K562 (cell line): ENCODE measurements around the gene ZNF622. TPM values are rescaled to one million over a fixed set of nuclear protein-coding genes. Genes with fewer than 3 reads are reported as not detected.

ENCODE experiments used
- CBX3 ChIP-seq, 2 experiments: IDR thresholded peaks; 1 replicate in 1 of 2; 2 replicates in 1 of 2; pipeline ENCODE4 v1.6.1; 2012; ENCODE audit warnings: inconsistent platforms in 2 of 2, low read length in 2 of 2, borderline replicate concordance in 1 of 2, control low read depth in 1 of 2
- CHD2 ChIP-seq: IDR thresholded peaks from 2 replicates; pipeline ENCODE4 v1.6.1; 2011; ENCODE audit warnings: low read depth, low read length
- GTF2E2 ChIP-seq: fragments of 200-800 bp; sonication (Bioruptor generic); IDR thresholded peaks from 2 replicates; pipeline ENCODE4 v1.6.1; 2016; ENCODE audit warnings: missing genetic modification characterization, missing compliant biosample characterization
- GTF2F1 ChIP-seq: IDR thresholded peaks from 2 replicates; pipeline ENCODE4 v1.6.1; 2011; ENCODE audit warnings: low read depth, low read length, improper control_type of control experiment
- HOXB6 ChIP-seq: fragments of 250-450 bp; sonication (Bioruptor Pico); IDR thresholded peaks from 2 replicates; pipeline ENCODE4 v1.5.1; 2022; ENCODE audit warnings: mild to moderate bottlenecking, borderline replicate concordance
- IFI16 ChIP-seq: fragments of 250-450 bp; sonication (Bioruptor Pico); IDR thresholded peaks from 2 replicates; pipeline ENCODE4 v2.1.2; 2022; ENCODE audit warnings: mild to moderate bottlenecking, inconsistent platforms
- KAT7 ChIP-seq: sonication (generic); formaldehyde crosslinking; IDR thresholded peaks from 2 replicates; pipeline ENCODE4 v1.8.0; 2022; ENCODE audit warnings: missing genetic modification reagents, mild to moderate bottlenecking, borderline replicate concordance
- MAFG ChIP-seq: fragments of 450-650 bp; conservative IDR thresholded peaks from 2 replicates; pipeline ENCODE4 v1.6.1; 2016; ENCODE audit warnings: missing genetic modification characterization, missing compliant biosample characterization
- NFYB ChIP-seq: IDR thresholded peaks from 2 replicates; pipeline ENCODE4 v1.6.1; 2011; ENCODE audit warnings: mild to moderate bottlenecking, moderate library complexity; ENCODE audit not compliant: insufficient read length; ENCODE audit errors: extremely low read depth
- NR2F6 ChIP-seq: fragments of 450-650 bp; formaldehyde crosslinking; IDR thresholded peaks from 2 replicates; pipeline ENCODE4 v1.4.0; 2020; ENCODE audit warnings: mild to moderate bottlenecking
- POLR2B ChIP-seq: fragments of 450-650 bp; IDR thresholded peaks from 2 replicates; pipeline ENCODE4 v1.6.1; 2018; ENCODE audit warnings: low read depth; ENCODE audit not compliant: partially characterized antibody
- POLR2H ChIP-seq: IDR thresholded peaks from 2 replicates; pipeline ENCODE4 v1.6.1; 2016; ENCODE audit warnings: missing genetic modification characterization, low read depth, mild to moderate bottlenecking, control low read depth, missing compliant biosample characterization, moderate library complexity
- SLC30A9 ChIP-seq: fragments of 250-450 bp; sonication (Bioruptor Pico); IDR thresholded peaks from 2 replicates; pipeline ENCODE4 v1.8.0; 2022; ENCODE audit warnings: mild to moderate bottlenecking, moderate library complexity
- SREBF1 ChIP-seq: fragments of 150-350 bp; IDR thresholded peaks from 2 replicates; pipeline ENCODE4 v1.6.1; 2014; ENCODE audit warnings: antibody characterized with exemption, low read depth, low read length, borderline replicate concordance
- ZNF668 ChIP-seq: fragments of 250-450 bp; sonication (Bioruptor Pico); IDR thresholded peaks from 2 replicates; pipeline ENCODE4 v1.8.0; 2022; ENCODE audit warnings: mild to moderate bottlenecking, inconsistent platforms
- polyA plus RNA-seq, 8 experiments: library from polyadenylated mRNA; depleted of rRNA in 4 of 8; stranded (reverse) in 5 of 8; unstranded in 3 of 8; fragments of >200 nt; fragmentation: Nextera tagmentation in 2 of 8; fragmentation: Illumina TruSeq in 1 of 8; extraction: Ambion mirVana in 2 of 8; extraction: Trizol in 1 of 8; gene quantifications; 2 replicates each; pipeline versions ENCODE4 v1.2.1 to v1.2.3, GENCODE V29; 2011 to 2014; ENCODE audit warnings: inconsistent platforms in 1 of 8, missing spikeins in 1 of 8
- total RNA-seq, 7 experiments: library from RNA; depleted of rRNA in 6 of 7; stranded (reverse); fragments of >200 nt in 6 of 7; fragmentation: Illumina TruSeq in 2 of 7; extraction: Trizol in 2 of 7; gene quantifications; 2 replicates each; pipeline versions ENCODE4 v1.2.1 to v1.2.3, GENCODE V29; 2011 to 2021; ENCODE audit warnings: low replicate concordance in 1 of 7
- TF ChIP-seq, protein P1 (sequence below): fragments of 450-650 bp; IDR thresholded peaks from 2 replicates; pipeline ENCODE4 v1.6.1; 2018; ENCODE audit warnings: mild to moderate bottlenecking, low read depth; ENCODE audit not compliant: partially characterized antibody
- TF ChIP-seq, protein P2 (sequence below), 2 experiments: fragments of 450-650 bp; IDR thresholded peaks; 2 replicates each; pipeline ENCODE4 v1.6.1; 2016; ENCODE audit warnings: mild to moderate bottlenecking in 2 of 2, borderline replicate concordance in 1 of 2, low read depth in 1 of 2, moderate library complexity in 1 of 2

ZNF622 gene
- total and polyA plus RNA-seq, 9 of the 15 experiments (the other 6 are each of a cell fraction or from before 2014, with no cell fraction given): 9.6 to 51.5 (median 32.3) TPM

DNA sequence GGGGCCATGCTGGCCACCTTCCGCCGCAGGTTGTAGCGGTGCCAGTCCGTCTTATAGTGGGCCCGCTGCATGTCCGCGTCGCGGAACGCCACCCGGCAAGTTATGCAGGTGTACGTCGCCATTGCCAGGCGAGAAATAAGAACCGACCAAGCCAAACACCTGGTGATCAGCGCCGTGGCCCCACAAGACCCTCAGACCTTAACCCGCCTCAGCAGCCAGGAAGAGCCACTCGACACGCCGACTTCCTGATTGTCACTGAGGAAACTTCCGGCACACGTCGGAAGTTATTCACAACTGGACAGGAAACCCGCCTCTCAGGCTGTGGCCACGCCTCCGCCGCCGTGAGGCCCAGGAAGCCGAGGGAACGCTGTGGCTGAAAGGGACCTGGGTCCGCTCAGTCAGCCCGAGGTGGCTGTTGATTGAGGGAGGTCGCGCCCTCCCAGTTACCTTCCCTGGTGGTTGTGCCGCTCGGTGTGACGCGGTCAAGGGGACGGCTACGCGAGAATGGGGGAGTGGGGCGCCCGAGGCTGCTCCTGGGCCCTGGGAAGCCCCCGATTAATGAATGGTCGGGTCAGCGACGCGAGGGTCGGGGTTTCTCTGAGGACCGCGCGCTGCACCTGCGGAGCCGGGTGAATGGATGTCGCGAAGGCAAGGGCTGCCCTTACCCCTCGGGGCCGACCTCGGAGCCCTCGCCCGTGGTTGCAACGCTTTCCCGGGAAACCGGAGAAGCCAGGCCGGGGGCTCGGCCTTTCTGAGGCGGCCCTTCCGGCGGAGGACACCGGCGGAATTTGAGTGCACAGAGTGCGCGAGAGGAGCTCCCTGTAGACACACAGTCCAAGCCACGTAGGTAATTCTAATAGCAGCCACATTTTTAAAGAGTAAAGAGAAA, at the start of gene ZNF622 (continued):
- TF ChIP-seq GTF2F1 (peak; percentile 16; the same call in 1 of the 2 replicates), NFYB (peak; percentile 18), KAT7 (CRISPR knock-in tag) (no peak; the same call in 1 of the 2 replicates), GTF2E2 (tag) (peak; percentile 80; the same call in 1 of the 2 replicates), CHD2 (no peak), IFI16 (CRISPR knock-in tag) (no peak), POLR2H (tag) (peak; percentile 82), ZNF668 (CRISPR knock-in tag) (no peak), HOXB6 (CRISPR knock-in tag) (no peak), SREBF1 (no peak), MAFG (tag) (no peak), POLR2B (peak; percentile 94), SLC30A9 (no peak), CBX3 (IDR thresholded peaks at IDR 0.05; ENCODE audit: borderline replicate concordance in 1 of 2, low read length in 2 of 2) (peak in 1 of 2 experiments; percentile 57; a peak in 2 of 3 replicates), NR2F6 (no peak)
- TF ChIP-seq, protein P1, sequence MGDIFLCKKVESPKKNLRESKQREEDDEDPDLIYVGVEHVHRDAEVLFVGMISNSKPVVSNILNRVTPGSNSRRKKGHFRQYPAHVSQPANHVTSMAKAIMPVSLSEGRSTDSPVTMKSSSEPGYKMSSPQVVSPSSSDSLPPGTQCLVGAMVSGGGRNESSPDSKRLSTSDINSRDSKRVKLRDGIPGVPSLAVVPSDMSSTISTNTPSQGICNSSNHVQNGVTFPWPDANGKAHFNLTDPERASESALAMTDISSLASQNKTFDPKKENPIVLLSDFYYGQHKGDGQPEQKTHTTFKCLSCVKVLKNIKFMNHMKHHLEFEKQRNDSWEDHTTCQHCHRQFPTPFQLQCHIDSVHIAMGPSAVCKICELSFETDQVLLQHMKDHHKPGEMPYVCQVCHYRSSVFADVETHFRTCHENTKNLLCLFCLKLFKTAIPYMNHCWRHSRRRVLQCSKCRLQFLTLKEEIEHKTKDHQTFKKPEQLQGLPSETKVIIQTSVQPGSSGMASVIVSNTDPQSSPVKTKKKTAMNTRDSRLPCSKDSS: no peak
- TF ChIP-seq, protein P2, sequence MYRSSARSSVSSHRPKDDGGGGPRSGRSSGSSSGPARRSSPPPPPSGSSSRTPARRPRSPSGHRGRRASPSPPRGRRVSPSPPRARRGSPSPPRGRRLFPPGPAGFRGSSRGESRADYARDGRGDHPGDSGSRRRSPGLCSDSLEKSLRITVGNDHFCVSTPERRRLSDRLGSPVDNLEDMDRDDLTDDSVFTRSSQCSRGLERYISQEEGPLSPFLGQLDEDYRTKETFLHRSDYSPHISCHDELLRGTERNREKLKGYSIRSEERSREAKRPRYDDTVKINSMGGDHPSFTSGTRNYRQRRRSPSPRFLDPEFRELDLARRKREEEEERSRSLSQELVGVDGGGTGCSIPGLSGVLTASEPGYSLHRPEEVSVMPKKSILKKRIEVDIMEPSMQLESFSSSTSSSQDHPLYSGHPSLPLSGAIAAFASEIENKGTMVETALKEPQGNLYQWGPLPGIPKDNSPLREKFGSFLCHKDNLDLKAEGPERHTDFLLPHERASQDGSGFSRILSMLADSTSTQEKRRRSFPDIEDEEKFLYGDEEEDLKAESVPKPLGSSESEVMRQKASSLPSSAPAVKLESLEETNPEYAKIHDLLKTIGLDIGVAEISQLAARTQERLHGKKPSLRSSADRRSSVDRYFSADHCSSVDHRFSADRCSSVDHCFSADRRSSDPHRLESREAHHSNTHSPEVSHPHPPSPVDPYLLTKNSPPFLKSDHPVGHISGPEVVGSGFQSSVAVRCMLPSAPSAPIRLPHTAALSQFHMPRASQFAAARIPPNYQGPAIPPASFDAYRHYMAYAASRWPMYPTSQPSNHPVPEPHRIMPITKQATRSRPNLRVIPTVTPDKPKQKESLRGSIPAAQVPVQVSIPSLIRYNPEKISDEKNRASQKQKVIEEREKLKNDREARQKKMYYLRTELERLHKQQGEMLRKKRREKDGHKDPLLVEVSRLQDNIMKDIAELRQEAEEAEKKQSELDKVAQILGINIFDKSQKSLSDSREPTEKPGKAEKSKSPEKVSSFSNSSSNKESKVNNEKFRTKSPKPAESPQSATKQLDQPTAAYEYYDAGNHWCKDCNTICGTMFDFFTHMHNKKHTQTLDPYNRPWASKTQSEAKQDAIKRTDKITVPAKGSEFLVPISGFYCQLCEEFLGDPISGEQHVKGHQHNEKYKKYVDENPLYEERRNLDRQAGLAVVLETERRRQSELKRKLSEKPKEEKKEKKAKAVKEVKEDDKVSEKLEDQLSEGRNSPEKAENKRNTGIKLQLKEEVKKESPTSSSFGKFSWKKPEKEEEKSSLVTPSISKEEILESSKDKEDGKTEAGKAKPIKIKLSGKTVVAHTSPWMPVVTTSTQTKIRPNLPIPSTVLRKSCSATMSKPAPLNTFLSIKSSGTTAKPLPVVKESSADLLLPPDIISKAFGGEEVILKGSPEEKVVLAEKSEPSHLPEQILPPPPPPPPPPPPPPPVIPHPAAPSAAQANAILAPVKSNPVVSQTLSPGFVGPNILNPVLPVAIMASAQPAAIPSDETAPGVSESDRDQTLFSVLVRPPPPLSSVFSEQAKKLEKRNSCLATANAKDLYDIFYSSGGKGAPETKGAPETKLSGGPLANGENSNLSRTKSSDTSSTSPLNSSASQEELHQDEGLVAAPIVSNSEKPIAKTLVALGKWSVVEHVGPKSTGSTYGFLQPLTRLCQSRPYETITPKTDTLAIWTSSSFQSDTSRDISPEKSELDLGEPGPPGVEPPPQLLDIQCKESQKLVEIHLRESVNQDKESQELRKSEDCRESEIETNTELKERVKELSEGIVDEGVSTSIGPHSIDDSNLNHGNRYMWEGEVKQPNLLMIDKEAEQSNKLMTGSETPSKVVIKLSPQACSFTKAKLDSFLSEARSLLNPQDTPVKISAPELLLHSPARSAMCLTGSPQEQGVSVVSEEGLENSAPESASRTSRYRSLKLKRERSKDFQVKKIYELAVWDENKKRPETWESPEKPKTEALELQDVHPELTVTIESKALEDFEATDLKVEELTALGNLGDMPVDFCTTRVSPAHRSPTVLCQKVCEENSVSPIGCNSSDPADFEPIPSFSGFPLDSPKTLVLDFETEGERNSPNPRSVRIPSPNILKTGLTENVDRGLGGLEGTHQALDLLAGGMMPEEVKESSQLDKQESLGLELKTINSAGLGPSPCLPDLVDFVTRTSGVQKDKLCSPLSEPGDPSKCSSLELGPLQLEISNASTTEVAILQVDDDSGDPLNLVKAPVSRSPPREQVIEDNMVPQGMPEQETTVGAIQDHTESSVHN (IDR thresholded peaks at IDR 0.05; ENCODE audit: borderline replicate concordance in 1 of 2, low read depth in 1 of 2): no peak
